Measurements from ENCODE around the gene CCL27.

Gene CCL27, protein sequence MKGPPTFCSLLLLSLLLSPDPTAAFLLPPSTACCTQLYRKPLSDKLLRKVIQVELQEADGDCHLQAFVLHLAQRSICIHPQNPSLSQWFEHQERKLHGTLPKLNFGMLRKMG

DNA sequence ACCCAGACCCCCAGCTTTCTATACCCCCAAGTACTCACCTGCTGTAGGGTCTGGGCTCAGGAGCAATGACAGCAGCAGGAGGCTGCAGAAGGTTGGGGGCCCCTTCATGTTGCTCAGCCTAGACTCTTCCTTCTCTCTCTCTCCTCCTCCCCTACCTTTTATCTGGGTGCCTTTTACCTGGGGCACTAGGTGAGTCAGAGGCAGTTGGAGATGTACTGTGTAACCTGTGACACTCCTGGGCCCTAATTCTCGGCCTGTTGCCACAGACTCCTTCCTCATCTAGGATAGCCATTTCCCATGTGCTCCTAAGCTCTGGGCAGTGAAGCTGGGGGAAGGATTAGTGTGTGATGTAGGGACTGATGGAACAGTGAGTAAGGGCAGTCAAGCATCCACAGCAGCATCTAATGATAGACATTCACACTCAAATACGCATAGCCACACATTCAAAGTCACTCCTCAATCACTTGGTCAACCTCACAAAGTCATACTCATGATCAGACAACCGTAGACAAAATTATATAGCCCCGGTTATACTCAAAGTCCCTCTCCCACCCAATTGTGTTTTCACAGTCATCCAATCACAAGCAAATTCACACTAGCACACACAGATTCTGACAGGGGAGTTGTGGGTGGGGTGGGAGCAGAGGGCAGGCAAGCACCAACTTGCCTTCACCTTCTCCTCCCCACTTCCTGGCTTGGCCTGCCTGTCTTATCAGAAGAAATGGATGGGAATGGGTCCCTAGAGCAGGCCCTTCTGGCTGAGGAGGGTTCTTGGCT lies at the start of gene CCL27:
Gene CCL27 (minus strand): TSS at position 132 of the 777 bp plus-strand sequence. CDS start 24 bp downstream, at position 108.
- no peak for DNase-seq

DNA sequence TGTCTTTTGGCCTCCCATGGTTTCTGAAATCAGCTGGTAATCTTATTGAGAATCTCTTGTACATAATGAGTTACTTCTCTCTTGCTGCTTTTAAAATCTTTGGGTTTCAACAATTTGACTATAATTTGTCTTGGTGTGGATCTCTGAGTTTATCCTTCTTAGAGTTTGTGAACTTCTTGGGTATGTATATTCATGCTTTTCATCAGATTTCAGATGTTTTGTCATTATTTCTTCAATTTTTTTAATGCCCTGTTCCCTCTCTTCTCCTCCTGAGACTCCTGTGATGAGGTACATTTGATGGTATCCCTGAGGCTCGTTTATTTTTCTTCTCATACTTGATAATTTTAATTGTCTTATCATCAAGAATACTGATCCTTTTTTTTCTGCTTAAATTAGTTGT lies 49.7 kb upstream of the CCL27 start:
- DNase-seq, result no peak

DNA sequence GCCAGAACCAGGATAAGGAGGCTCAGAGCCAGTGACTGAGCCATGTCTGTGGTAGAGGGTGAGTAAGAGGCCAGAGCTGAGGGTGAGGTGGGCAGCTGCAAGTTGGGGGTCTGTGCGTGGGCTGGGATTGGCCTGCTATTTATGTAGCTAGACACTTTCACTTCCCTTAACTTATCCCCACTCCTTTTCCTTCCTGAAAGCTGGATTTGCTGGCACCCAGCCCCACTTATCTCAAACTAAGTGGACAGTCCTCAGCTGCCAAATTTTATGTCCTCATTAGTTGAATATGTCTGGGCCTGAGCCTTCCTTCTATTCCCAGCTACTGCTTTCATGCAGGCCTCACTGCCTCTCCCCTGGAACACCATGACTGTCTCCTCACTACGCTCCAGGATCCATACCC lies 47.6 kb upstream of the CCL27 start, which contains the start of gene CCL21:
Gene CCL21 (minus strand): TSS at position 114 of the 400 bp plus-strand sequence. CDS start 70 bp downstream, at position 44.
- DNase-seq, result no peak

DNA sequence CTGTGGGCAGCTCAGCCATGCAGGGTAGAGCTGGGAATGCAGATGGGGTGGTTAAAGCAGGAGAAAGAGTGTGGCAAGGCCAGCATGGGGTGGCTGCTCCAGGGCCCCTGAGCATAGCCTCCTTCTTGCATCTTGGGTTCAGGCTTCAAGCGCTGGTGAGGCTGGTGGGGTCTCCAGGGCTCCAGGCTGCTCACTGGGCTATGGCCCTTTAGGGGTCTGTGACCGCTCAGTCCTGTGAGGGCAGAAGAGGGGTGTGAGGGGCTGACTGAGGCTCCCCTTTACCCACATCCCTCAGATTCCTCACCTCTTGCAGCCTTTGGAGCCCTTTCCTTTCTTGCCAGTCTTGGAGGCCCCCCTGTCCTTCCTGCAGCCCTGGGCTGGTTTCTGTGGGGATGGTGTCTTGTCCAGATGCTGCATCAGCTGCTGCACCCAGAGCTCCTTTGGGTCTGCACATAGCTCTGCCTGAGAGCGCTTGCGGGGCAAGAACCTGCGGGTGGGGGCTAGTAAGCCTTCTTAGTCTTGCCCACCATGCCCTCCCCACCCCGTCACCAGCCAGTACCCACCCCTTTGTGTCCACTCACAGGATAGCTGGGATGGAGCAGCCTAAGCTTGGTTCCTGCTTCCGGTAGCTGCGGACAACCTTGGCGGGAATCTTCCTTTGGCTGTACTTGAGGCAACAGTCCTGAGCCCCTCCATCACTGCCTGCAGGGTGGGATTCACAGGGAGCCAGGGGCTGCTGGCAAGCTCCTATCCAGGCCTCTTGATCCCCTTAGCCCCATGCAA lies 46.9 kb upstream of the CCL27 start:
- DNase-seq, result no peak

DNA sequence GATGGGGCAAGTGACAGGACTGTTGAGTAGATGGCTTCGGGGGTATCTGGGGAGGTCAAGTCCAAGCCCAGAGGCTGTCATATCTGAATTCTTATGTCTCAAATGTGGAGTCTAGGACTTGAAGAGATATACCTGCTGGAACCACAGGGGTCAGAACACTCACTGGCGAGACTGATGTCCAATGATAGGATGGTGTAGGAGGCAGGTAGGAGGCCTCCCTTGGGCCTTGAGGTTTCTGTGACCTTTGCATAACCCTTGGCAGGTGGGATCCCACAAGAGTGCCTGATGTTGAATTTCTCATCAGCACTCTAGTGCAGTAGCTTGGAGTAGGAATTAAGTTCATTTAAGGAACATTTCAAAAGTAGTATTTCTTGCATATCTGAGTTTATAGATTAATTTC lies 44.7 kb upstream of the CCL27 start:
- DNase-seq, result no peak

DNA sequence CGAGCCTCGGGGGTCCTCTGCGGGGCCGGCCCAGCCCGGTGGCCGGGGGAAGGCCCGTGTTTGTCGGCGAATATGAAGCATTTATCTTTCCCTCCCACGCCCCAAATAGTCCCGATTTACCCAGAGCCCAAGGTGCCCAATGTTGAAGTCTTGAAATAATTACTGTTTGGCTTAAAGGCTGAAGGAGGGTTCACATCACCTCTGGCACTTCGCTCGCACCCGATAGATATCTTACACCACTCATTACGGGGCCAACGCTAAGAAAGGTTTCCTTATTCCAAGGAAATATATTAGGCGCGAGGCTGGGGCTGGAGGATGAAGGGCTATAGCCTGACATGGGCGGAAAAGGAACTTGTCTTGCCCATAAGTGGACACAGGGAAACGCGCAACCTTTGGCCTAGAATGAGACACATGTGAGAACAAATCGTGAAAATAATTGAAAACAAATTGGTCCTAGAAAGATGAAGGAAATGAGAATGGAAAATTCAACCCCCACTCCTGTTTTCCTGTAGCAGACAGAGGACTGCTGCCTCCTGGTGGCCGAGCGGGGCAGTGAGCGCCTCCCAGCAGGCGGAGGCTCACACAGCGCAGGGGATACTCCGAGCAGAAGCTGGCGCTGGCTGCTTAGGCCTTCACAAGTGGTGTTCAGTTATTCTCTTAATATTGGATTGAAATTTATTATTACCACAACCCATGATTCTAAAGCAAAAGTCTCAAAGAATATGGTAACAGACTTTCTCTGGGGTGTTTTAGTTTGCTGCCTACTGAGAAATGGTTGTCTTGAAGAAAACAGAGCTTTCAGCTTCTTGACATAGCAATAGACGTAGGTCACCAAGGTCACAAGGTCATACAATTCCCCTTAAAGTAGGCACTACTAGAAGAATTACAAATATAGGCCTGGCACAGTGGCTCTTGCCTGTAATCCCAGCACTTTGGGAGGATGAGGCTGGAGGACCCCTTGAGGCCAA lies 39.6 kb upstream of the CCL27 start:
- peak; percentile 84 for DNase-seq

DNA sequence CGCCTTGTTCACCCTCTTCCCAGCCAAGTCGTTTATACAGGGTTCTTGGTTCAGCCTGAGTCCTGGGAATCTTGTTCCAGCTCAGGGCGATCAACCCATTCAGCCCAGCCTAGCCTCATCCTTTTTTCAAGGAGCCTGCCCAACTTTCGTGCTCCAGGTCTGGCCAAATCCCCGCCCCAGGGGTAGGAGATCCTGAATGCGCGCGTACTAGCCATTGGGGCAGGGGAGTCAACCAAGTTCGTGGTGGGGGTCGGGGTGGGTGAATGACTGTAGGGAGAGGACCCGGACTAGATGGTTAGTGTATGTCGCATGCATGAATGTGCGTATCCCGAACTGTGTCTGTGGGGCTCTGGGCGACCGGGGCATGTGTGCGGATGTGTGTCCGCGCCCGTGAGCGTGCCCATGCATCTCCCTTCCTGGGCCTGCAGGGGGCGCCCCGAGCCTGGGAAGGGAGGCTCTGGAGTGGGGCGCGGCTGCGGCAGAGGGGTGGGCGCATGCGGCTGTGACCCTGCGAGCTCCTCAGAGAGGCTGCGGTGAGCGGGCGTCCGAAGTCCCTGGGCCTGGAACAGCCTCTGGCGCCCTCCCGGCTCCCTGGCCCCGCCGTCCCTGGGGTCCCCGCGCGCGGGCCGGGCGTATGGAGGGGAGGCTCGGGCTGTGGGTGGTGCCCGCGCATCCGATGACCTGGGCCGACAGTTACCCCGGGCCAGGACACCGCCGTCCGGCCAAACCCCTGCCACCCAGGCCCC lies 38.7 kb upstream of the CCL27 start:
- peak; percentile 84 for DNase-seq

DNA sequence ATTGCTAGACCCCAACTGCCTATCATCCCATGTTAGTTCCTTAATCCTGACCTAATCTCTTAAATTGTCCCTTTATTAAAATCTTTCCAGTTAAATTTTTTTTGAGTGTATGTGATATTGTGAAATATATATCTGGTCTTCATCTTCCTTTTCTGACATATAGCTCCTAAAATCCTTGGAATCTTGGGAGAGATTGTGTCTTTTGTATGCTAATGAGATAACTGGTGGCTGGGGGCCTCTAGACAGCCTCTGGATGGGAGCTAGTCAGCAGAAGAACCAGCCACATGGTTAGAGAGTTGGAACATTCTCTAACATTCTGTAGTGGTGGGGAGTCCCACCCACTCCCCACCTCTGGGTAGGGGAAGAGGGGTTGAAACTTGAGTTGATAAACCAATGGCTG lies 32.4 kb upstream of the CCL27 start:
- DNase-seq, result no peak

DNA sequence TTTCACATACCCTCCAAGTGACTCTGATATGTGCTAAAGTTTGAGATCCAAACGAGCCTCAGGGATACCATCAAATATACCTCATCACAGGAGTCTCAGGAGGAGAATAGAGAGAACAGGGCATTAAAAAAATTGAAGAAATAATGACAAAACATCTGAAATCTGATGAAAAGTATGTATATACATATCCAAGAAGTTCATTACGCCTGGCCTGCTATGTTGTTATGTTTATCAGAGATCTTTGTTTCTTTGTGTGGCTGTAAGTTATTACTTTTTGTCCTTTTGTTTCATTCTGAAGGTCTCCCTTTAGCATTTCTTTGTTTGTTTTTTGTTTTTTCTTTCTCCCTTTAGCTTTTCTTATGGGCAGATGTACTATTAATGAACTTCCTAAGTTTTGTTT lies 31.1 kb upstream of the CCL27 start:
- DNase-seq, result no peak

DNA sequence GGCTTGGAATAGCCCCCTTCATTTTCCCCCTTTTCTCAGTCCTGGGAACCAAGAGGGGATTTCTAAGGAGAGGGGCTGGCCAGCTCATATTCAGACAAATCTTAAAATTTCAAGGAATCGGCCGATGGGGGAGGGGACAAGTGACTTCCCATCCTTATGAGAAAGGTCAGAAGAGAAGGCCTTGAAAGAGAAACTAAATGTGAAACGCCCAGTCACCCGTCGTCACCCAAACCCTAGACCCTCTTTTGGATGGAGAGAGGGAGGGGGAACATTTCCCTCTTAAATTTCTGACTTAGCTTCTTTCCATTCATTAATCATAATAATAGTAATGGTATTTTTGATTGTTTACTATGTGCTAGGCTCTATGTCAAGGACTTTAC lies 29.5 kb upstream of the CCL27 start:
- DNase-seq, result no peak

DNA sequence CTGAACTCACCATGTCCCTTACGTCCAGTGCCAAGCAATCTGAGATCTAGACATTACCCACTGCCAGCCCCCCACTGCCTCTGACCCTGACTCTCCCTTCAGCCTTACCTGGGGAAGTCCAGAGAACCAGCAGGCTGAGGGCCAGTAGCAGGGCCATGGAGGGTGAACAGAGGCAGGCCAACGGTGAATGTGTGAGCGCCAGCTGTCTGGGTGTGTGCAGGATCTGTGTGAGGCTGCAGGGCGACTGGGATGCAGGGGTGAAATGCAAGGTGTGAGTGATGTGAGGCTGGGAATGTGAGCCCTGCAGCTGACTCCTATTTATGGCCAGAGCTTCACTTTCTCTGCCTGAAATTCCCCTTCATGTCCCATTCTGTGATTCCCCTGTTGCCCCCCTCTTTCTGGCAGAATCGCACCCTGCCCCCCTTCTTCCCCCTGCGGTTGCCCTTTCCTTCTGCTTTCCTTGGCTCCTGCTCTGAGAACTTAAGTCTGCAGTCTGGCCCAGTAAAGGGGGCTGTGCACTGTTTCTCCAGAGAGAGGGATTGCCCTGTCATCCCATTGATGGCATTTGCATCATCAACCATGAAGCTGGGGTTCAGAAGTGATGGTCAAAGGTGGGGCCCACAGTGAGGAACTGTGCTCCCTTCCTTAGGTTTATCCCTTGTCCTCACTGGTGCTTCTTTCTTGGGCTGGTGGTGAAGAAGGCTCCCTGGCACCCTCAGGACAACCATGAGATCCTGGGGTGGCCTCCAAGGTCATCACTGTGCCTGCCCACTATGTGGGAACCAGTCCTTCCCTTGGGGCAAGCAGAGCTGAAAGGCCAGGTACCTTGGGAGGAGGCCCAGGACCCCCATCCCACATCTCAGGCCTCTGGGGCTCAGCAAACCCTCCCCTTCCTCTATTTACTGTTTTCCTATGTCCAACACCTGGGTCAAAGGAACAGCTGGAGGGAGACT lies 28.8 kb upstream of the CCL27 start, which contains the start of gene CCL19:
Gene CCL19 (minus strand): TSS at position 294 of the 953 bp plus-strand sequence. CDS start 137 bp downstream, at position 157.
- DNase-seq, result no peak

DNA sequence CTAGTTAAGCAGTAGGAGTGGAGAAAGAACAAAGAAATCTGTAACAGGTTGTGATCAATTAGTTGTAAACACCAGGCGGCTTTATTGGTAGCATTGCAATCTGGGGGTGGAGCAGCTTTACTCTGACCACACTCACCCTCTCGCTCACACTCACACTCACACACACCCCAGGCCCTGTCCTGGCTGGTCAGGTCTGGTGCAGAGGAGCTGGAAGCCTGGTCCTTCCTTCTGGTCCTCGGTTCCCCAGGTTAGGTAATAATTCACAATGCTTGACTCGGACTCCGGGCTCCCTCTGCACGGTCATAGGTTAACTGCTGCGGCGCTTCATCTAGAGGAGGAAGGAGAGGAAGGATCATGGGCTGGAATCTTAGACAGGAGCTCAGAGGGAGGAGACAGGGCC lies 27.1 kb upstream of the CCL27 start:
- DNase-seq, result no peak

DNA sequence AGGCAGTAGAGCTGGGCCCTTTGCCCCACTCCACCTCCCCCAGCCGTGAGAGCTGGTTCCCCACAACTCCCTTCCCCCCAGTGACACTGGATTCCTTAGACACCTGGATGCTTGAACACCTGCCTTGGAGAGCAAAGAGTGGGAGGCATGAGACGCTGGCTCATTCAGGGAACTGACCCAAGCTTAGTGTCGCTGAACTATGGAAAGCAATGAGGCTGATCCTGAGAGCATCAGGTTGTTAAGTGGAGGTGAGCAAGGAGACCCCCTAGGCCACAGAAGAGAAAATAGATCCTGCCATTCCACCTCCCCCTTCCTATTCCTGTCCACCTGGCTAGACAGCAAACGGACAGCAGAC lies 26.6 kb upstream of the CCL27 start:
- DNase-seq, result no peak

DNA sequence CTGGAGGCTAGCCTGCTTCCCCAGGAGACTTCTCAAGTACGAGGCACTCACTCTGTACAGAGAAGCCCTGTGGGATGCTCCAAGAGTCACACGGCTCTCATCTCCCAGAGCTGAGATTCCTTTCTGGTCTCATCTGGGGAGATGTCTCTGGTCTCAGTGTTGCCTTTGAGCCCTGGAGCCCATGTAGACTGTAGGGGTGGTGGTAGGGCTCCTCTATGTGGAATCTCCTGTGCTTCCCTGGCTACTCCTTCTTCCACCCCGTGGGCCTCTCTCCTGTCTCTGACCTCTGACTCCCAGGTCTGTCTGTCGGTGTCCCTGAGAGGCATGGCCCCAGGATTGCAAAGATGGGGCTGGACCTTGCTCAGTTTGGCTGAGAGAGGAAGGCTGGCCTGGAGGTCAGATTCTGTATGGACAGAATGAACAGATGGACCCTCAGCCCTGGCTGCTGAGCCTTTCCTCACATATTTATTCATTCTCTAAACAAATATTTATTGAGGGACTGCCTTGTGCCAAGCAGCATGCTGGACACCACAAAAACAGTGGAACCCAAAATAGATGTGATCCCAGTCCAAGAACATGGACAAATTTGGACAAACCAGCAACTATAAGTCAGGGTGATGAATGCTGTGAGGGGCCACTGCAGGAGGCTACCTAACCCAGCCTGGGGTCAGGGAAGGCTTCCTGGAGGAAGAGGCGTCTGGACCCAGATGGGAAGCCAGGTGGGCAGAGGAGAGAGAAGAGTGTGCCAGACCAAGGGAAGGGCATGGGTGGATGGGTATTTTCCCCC lies 26.1 kb upstream of the CCL27 start:
- no peak for DNase-seq

DNA sequence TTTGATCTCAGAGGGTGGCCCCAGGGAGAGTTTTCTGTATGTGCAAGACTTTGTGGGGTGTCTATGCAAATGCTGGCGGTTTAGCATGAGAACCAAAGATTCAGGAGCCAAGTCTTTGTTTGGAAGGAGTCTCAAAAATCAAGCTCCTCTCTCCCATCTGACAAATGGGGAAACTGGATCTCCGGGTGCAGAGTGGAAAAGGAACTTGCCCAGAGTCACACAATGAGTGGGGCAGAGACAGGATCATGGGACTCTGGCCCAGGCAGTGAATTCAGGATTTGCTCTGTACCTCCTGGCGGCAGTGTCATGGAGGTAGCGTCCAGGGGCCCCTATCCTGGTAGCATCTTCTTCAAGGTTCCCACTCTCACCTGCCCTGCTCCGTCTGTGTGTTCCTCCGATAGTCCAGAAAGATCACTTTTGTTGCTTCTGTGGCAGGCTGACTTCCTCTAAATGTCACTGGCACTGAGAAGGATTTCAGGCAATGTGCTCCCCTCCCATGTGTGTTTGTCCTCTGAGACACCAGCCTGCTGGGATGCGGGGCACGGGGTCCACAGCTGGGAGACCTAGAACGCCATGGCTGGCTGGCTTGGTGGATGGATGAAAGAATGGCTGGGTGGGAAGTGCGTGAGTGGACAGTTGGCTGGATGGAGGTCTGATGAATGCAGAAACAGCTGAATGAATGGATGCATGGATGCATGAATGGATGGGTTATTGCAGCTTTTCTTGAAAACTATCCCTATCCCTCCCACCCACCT lies 25.0 kb upstream of the CCL27 start:
- no peak for DNase-seq

DNA sequence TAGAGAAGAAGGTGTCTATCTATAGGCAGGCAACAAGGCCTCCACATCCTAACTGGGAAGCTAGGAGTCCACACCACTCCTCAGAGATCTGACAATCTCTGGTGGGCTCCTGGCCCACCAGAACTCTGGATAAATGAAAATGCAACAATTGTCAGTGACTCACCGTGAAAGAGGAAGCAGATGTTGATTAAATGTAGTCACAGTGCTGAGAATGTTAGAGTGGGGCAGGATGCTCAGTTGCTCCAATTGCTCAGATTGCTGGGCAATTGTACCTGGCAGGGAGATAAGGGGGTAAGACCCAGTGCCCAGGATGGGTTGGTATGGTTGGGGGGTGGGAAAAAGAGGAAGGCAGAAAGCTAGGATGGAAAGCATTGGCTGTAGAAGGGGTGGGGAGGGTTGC lies 24.3 kb upstream of the CCL27 start:
- DNase-seq, result no peak

DNA sequence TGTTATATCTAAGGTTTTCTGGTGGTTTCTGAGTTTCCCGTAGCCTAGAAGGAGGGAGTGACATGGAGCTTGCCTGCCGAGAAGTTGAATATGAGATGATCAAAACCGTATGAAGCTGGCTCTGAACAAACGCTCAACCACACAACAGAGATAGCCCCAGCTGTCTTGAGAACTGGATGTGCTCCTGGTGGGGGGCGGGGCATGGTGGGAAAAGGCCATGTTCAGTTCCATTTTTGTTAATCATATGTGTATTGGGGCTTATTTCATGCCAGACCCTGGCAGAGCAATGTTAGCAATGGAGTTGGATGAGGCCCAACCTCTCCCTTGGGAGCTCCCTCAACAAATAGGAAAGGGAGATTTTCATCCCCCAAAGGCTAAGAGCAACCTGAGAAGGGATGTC lies 23.8 kb upstream of the CCL27 start:
- no peak for DNase-seq

DNA sequence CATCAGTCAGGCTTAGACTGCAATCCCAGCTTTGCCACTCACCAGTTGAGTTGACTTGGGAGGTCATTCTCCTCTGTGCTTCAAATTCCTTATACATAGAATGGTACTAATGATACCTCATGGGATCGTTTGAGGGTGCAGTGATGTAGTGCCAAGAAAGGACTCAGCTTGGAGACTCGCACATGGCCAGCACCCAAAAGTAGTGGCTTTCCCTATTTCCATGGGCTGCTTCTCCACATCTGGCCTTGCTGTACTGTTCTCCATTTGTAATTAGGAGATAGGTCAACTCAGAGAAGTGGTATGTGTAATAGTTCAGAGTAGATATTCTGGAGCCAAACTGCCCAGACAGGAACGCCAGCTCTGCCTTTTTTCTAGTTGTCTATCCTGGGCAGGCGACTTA lies 23.1 kb upstream of the CCL27 start:
- DNase-seq, result no peak

DNA sequence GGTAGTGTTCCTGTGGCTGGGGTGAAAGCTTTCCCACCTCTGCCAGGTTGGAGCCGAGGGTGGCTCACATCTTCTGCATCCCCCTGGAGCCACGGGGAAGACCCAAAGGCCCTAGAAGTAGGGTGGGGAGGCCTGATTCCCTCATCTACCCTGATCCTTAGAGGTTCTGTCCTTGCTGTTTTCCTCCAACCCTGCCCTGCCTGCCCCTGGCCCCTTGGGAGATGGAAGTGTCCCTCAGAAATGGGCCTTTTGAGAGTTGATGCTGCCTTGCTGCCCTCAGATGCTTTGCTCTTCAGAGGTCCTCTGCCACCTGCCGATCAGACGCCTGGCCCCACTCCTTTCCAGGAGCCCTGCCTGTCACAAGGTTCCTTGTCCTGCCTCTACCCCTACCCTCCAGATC lies 22.4 kb upstream of the CCL27 start:
- no peak for DNase-seq

Measured in activated CD4-positive, alpha-beta T cell treated with anti-CD3 and anti-CD28 coated beads, Interleukin-2, Interleukin-6, amounts not matched to agents 100 ng/mL and 50 ng/mL, durations not matched to agents 16 hours and 8 hours (primary cell).